ES-I3 (cell line): ENCODE measurements around the gene CENPV.
"Not testable (repeated sequence)": the region's sequence is repeated elsewhere in the genome, so short reads cannot be mapped to it uniquely, and the experiment has no call there.

ENCODE experiments used
- H3K36me3 ChIP-seq: 2 replicates; pipeline ENCODE4 v1.6.1; 2013; ENCODE audit warnings: mild to moderate bottlenecking, low read length, control low read depth, moderate library complexity; ENCODE audit not compliant: insufficient read depth
- H3K4me1 ChIP-seq: 2 replicates; pipeline ENCODE4 v1.6.1; 2013; ENCODE audit warnings: mild to moderate bottlenecking, control low read depth, low read length; ENCODE audit not compliant: insufficient read depth
- H3K9ac ChIP-seq: 2 replicates; pipeline ENCODE4 v1.6.1; 2013; ENCODE audit warnings: low read depth, mild to moderate bottlenecking, low read length, moderate library complexity
- H3K9me3 ChIP-seq: 2 replicates; pipeline ENCODE4 v1.6.1; 2013; ENCODE audit warnings: mild to moderate bottlenecking, low read length, moderate library complexity; ENCODE audit not compliant: control insufficient read depth, insufficient read depth

CENPV gene

GRCh38 chr17:16353317-16354174 lies at the start of gene CENPV:
CENPV (minus strand) TSS chr17:16353469; CDS start chr17:16353436, 33 bp downstream.
- no peaks in the 10 kb centered on the region for H3K9me3 ChIP-seq
- no peaks in the 10 kb centered on the region for H3K36me3 ChIP-seq
- H3K4me1 ChIP-seq, result no peaks in the 10 kb centered on the region
- peak within 1 kb of the TSS; percentile 97 for H3K9ac ChIP-seq

- H3K4me1 ChIP-seq, result peaks cover 8% of the 10 kb centered on the region
- H3K9me3 ChIP-seq, result no peaks in the 10 kb centered on the region
- H3K36me3 ChIP-seq, result no peaks in the 10 kb centered on the region
- H3K9ac ChIP-seq, result no peak overlapping the region
Observed at GRCh38 chr17:16398270-16399267, 45.3 kb upstream of the CENPV start.

GRCh38 chr17:16396693-16397092 lies 43.4 kb upstream of the CENPV start:
- not testable (repeated sequence) for H3K9ac ChIP-seq, H3K36me3 ChIP-seq, H3K9me3 ChIP-seq, H3K4me1 ChIP-seq

GRCh38 chr17:16395887-16396286 lies 42.6 kb upstream of the CENPV start:
- H3K4me1 ChIP-seq, result not testable (repeated sequence)

GRCh38 chr17:16392491-16392890 lies 39.2 kb upstream of the CENPV start:
- H3K4me1 ChIP-seq, H3K9ac ChIP-seq, H3K36me3 ChIP-seq, H3K9me3 ChIP-seq: not testable (repeated sequence)

More at GRCh38 chr17:16395887-16396286, 42.6 kb upstream of the CENPV start:
- H3K36me3 ChIP-seq, H3K9me3 ChIP-seq, H3K9ac ChIP-seq: not testable (repeated sequence)

- H3K36me3 ChIP-seq, result no peaks in the 10 kb centered on the region
- no peaks in the 10 kb centered on the region for H3K4me1 ChIP-seq
- H3K9me3 ChIP-seq, result no peaks in the 10 kb centered on the region
- H3K9ac ChIP-seq, result no peak overlapping the region
Observed at GRCh38 chr17:16391451-16391850, 38.2 kb upstream of the CENPV start.

- H3K4me1 ChIP-seq, H3K36me3 ChIP-seq, H3K9me3 ChIP-seq: not testable (repeated sequence)
- H3K9ac ChIP-seq, result peak overlapping the region; percentile 72; the same call in 1 of the 2 replicates
Observed at GRCh38 chr17:16386126-16386507, 32.8 kb upstream of the CENPV start.

GRCh38 chr17:16384557-16384956 lies 31.3 kb upstream of the CENPV start:
- Histone ChIP-seq H3K4me1 (no peaks in the 10 kb centered on the region), H3K9ac (no peak overlapping the region), H3K9me3 (no peaks in the 10 kb centered on the region), H3K36me3 (peaks cover 3% of the 10 kb centered on the region; the same call in 1 of the 2 replicates)

GRCh38 chr17:16383772-16384287 lies 30.6 kb upstream of the CENPV start:
- peaks cover 3% of the 10 kb centered on the region; the same call in 1 of the 2 replicates for H3K36me3 ChIP-seq
- no peaks in the 10 kb centered on the region; the same call in 1 of the 2 replicates for H3K4me1 ChIP-seq
- no peak overlapping the region for H3K9ac ChIP-seq
- no peaks in the 10 kb centered on the region for H3K9me3 ChIP-seq

- Histone ChIP-seq H3K4me1 (no peaks in the 10 kb centered on the region; the same call in 1 of the 2 replicates), H3K9ac (no peak overlapping the region), H3K36me3 (peaks cover 3% of the 10 kb centered on the region; the same call in 1 of the 2 replicates)
Observed at GRCh38 chr17:16383216-16383615, 29.9 kb upstream of the CENPV start.

GRCh38 chr17:16381496-16381820 lies 28.2 kb upstream of the CENPV start:
- Histone ChIP-seq H3K36me3 (peaks cover 3% of the 10 kb centered on the region; the same call in 1 of the 2 replicates), H3K9ac (peak overlapping the region; percentile 99), H3K9me3 (no peaks in the 10 kb centered on the region), H3K4me1 (no peaks in the 10 kb centered on the region; the same call in 1 of the 2 replicates)

More at GRCh38 chr17:16383216-16383615, 29.9 kb upstream of the CENPV start:
- no peaks in the 10 kb centered on the region for H3K9me3 ChIP-seq

- Histone ChIP-seq H3K36me3 (peaks cover 3% of the 10 kb centered on the region; the same call in 1 of the 2 replicates), H3K9ac (peak within 1 kb of the TSS; percentile 99), H3K4me1 (no peaks in the 10 kb centered on the region; the same call in 1 of the 2 replicates), H3K9me3 (no peaks in the 10 kb centered on the region)
Observed at GRCh38 chr17:16380640-16381495, 27.6 kb upstream of the CENPV start, which contains the start of gene UBB. UBB (plus strand) TSS chr17:16381091; CDS start chr17:16381908, 817 bp downstream.

GRCh38 chr17:16379654-16380053 lies 26.4 kb upstream of the CENPV start:
- Histone ChIP-seq H3K9ac (no peak overlapping the region; the same call in 1 of the 2 replicates), H3K36me3 (peaks cover 3% of the 10 kb centered on the region; the same call in 1 of the 2 replicates), H3K9me3 (no peaks in the 10 kb centered on the region), H3K4me1 (no peaks in the 10 kb centered on the region; the same call in 1 of the 2 replicates)
